ENCODE measurements around the gene PCDHGA1.

DNA sequence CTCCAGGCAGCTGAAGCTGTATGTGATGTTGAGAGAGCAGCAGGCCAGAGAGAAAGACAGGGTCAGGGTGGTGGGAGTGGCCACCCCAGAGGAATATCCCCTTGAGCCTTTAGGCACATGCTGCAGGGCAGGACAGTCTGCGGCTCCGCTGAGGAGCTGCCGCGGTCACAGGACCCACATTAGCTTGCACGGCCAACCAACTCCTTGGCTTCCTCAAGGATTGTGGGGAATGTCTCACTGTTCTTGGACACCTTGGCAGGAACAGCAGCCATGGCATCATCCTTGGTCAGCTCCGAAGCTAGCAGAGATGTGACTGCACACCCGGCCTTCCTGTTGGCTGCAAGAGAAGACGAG is 186.3 kb downstream of the PCDHGA1 start:
- no peak for TF ChIP-seq YY1 (IDR thresholded peaks at IDR 0.05; ENCODE audit: insufficient read depth, insufficient read length)
- TF ChIP-seq ZNF274 (IDR thresholded peaks at IDR 0.05; ENCODE audit: low read depth, low read length), result no peak
